ENCODE measurements around the gene FRAS1. TPM values are rescaled to one million over a fixed set of nuclear protein-coding genes. Genes with fewer than 3 reads are reported as not detected.

Gene FRAS1
- total and polyA plus RNA-seq, 2 of the 8 experiments (the other 6 are each of a cell fraction or from before 2014, with no cell fraction given), result 38.5 to 109 TPM

- H3K27me3 ChIP-seq (replicated peaks in 1 of 4; ENCODE audit: control insufficient read depth in 3 of 4, extremely low read depth in 1 of 4, insufficient read depth in 3 of 4, low read length in 3 of 4), result no peaks in the 10 kb centered on the region
- no peak overlapping the region for H3K4me3 ChIP-seq (ENCODE audit: extremely low read depth in 1 of 4, insufficient read depth in 2 of 4, low read depth in 3 of 4, low read length in 4 of 4)
Observed at GRCh38 chr4:78070731-78071282, 13.7 kb downstream of the FRAS1 start.

More at GRCh38 chr4:78070731-78071282, 13.7 kb downstream of the FRAS1 start:
- Histone ChIP-seq H3K27ac (ENCODE audit: low read depth, low read length) (no peak overlapping the region), H2AK5ac (ENCODE audit: low read depth, low read length) (no peak overlapping the region), H3K23me2 (ENCODE audit: low read depth, low read length) (no peaks in the 10 kb centered on the region), H3K9me3 (ENCODE audit: insufficient read depth in 2 of 2, low read depth in 1 of 2, low read length in 1 of 2) (no peaks in the 10 kb centered on the region), H3K79me2 (ENCODE audit: control insufficient read depth in 1 of 2, insufficient read depth in 2 of 2, low read length in 2 of 2) (peaks cover 0 to 97% of the 10 kb centered on the region in 2 experiments; a peak in 3 of 4 replicates), H4K5ac (ENCODE audit: insufficient read length, low read depth, low read length) (no peak overlapping the region), H3K14ac (ENCODE audit: insufficient read length) (no peak overlapping the region), H2AFZ (ENCODE audit: low read length) (no peak overlapping the region), H4K91ac (replicated peaks; ENCODE audit: insufficient read length, low read length) (no peak overlapping the region), H3K4me2 (ENCODE audit: insufficient read depth in 1 of 2, low read depth in 2 of 2, low read length in 2 of 2) (no peak overlapping the region), H2BK5ac (ENCODE audit: low read depth, low read length) (no peak overlapping the region), H3K23ac (ENCODE audit: insufficient read length) (no peak overlapping the region), H4K8ac (ENCODE audit: extremely low read depth, insufficient read depth, low read length) (no peak overlapping the region), H3K9ac (replicated peaks in 1 of 4; ENCODE audit: extremely low read depth in 1 of 4, low read depth in 3 of 4, low read length in 3 of 4) (no peak overlapping the region), H2BK20ac (ENCODE audit: low read length) (no peak overlapping the region), H2BK120ac (replicated peaks; ENCODE audit: low read depth, low read length) (no peak overlapping the region), H4K20me1 (replicated peaks in 1 of 2; ENCODE audit: control insufficient read depth in 1 of 2, insufficient read depth in 2 of 2, low read length in 2 of 2) (peaks cover 2% of the 10 kb centered on the region in 2 experiments), H3K4me1 (replicated peaks in 1 of 4; ENCODE audit: control insufficient read depth in 3 of 4, insufficient read depth in 4 of 4, low read length in 3 of 4) (peaks cover 0 to 31% (median 15%) of the 10 kb centered on the region in 4 experiments; a peak in 5 of 7 replicates), H3K18ac (ENCODE audit: extremely low read depth, low read length) (no peak overlapping the region), H2BK15ac (ENCODE audit: low read length) (no peak overlapping the region), H3K4ac (replicated peaks; ENCODE audit: insufficient read length, low read depth, low read length) (no peak overlapping the region), H3K79me1 (ENCODE audit: low read depth, low read length) (peaks cover 5% of the 10 kb centered on the region; the same call in 1 of the 2 replicates), H3K36me3 (ENCODE audit: control insufficient read depth in 2 of 4, insufficient read depth in 4 of 4, low read length in 3 of 4) (peaks cover 0 to 34% (median 16%) of the 10 kb centered on the region in 4 experiments; a peak in 4 of 8 replicates), H3K56ac (replicated peaks; ENCODE audit: insufficient read length, low read depth, low read length) (no peak overlapping the region), H2BK12ac (ENCODE audit: low read depth, low read length) (no peak overlapping the region)
- peak; percentile 36 for FAIRE-seq
- 87% methylated on average over 2 of the region's 2 CpGs; no CpG with 5 or more reads in 1 of the 2 experiments for WGBS, 2 experiments (ENCODE audit: extremely low coverage in 1 of 2, insufficient coverage in 1 of 2, insufficient read length in 1 of 2, insufficient replicate concordance in 2 of 2, low coverage in 1 of 2, low lambda C conversion rate in 2 of 2, missing lambda C conversion rate in 1 of 2)
- ChIA-PET POLR2A (ENCODE audit: partially characterized antibody) (interaction anchor here (0.6 to 3.5 kb wide), 5 partner anchors 10 to 28 kb away, joined by 3 to 22 read pairs (median 14); partner anchors contain the start of gene FRAS1), CTCF (ENCODE audit: partially characterized antibody) (interaction anchor here (1.4 to 3.1 kb wide), 2 partner anchors 11 to 85 kb away, joined by 5 to 16 read pairs; no protein-coding TSS in a partner anchor)
- no peak for DNase-seq (ENCODE audit: low read depth in 1 of 2, low spot score in 2 of 2)
- TF ChIP-seq SIX5 (IDR thresholded peaks at IDR 0.05; ENCODE audit: low read depth, low read length) (no peak), TCF12 (IDR thresholded peaks at IDR 0.05; ENCODE audit: low read depth, low read length) (no peak), EGR1 (IDR thresholded peaks at IDR 0.05; ENCODE audit: borderline replicate concordance, low read depth, low read length) (no peak), NRF1 (IDR thresholded peaks at IDR 0.05; ENCODE audit: low read depth, low read length) (no peak)

Data from H1 (cell line).